Lower leg skin (tissue), 3 donors: ENCODE results near the gene TTLL1.

Source experiments
- POLR2A ChIP-seq, 2 donors: fragments of 450-650 bp; IDR thresholded peaks; one replicate each; pipeline ENCODE4 v1.6.1; 2016 to 2017; ENCODE audit warnings: antibody characterized with exemption in 2 of 2, mild to moderate bottlenecking in 1 of 2, moderate library complexity in 1 of 2
- TF ChIP-seq, protein P1 (sequence below), 3 donors: fragments of 450-650 bp; IDR thresholded peaks; one replicate each; pipeline ENCODE4 v1.5.1; 2016; ENCODE audit warnings: antibody characterized with exemption in 3 of 3, mild to moderate bottlenecking in 3 of 3, moderate library complexity in 2 of 3

DNA sequence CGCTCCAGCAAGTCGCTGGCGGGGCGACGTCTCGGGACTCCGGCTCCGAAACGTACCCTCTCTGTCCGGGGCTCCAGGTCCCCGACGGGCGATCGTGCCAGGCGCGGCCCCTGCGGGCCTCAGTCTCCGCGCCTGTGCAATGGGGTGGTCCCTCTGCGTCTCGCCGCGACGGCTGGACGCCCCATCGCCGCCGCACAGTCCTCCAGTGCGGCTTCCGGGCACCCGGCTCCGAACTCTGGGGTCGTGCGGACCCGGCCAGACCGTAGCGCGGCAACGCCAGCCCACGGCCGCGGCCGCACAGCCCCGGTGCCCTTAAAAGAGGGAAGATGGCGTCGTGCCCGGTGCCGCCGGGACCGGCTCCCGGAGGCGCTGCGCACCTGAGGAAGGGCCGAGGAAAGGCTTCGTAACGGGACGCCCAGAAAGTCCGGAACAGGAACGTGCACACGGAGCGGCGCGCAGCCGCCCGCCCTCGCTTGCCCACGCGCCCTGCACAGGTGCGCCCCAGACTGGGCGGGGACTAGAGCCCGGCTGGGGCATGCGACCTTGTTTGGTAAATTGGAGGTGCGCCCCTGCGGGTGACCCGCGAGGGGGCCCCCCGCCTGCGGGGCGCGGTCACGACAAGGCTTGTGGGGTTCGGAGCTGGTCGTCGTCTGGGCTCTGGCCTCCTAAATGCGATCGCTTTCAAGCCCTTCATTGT lies 21.9 kb upstream of the TTLL1 start:
- TF ChIP-seq, protein P1, sequence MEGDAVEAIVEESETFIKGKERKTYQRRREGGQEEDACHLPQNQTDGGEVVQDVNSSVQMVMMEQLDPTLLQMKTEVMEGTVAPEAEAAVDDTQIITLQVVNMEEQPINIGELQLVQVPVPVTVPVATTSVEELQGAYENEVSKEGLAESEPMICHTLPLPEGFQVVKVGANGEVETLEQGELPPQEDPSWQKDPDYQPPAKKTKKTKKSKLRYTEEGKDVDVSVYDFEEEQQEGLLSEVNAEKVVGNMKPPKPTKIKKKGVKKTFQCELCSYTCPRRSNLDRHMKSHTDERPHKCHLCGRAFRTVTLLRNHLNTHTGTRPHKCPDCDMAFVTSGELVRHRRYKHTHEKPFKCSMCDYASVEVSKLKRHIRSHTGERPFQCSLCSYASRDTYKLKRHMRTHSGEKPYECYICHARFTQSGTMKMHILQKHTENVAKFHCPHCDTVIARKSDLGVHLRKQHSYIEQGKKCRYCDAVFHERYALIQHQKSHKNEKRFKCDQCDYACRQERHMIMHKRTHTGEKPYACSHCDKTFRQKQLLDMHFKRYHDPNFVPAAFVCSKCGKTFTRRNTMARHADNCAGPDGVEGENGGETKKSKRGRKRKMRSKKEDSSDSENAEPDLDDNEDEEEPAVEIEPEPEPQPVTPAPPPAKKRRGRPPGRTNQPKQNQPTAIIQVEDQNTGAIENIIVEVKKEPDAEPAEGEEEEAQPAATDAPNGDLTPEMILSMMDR (IDR thresholded peaks at IDR 0.05): no peak
- TF ChIP-seq POLR2A (IDR thresholded peaks at IDR 0.05): no peak
